Measurements from ENCODE around the gene TBX3.

Gene TBX3

DNA sequence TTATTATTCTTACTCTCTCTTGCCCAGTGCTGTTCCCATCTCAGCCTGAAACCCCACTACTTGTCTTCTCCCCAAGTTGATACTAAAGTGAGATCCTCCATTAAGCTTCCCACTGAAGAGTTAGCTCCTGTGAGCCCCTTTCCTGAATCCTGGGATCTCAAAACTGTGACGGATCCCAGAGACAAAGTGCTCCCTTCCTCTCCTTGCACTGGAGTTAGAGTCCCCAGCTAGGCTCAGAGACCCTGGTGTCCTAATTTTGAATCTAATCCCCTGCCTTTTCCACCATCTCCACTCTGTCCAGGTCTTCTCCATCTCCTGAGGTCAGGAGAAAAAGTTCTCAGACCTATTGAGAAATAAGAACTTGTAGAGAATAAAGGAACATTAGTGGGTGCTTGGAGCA is 17.6 kb upstream of the TBX3 start:
- no peak overlapping the region for H3K4me3 Mint-ChIP-seq
- no peaks in the 10 kb centered on the region for H3K4me1 Mint-ChIP-seq (ENCODE audit: low read depth)
- no peaks in the 10 kb centered on the region for H3K36me3 Mint-ChIP-seq (ENCODE audit: low read depth)
- H3K9me3 Mint-ChIP-seq, result no peaks in the 10 kb centered on the region
- H3K27me3 Mint-ChIP-seq (ENCODE audit: low read depth), result peaks cover 64% of the 10 kb centered on the region
- no peak overlapping the region for H3K27ac Mint-ChIP-seq

DNA sequence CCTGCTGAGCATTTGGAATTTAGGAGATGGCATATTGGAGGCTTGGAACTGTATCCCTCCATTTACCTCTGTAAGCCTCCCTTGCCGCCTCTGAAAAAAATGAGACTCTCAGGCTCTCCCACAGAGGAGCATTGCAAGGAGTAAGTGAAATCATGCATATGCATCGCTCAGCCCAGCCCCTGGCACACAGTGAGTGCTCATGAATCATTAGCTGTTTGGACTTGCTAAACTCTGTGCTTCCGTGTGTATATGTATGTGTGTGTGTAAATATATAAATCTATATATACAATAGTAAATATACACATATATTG is 17.1 kb upstream of the TBX3 start:
- H3K4me1 Mint-ChIP-seq (ENCODE audit: low read depth), result no peaks in the 10 kb centered on the region
- no peaks in the 10 kb centered on the region for H3K9me3 Mint-ChIP-seq
- H3K4me3 Mint-ChIP-seq, result no peak overlapping the region
- H3K27me3 Mint-ChIP-seq (ENCODE audit: low read depth), result peaks cover 68% of the 10 kb centered on the region
- H3K36me3 Mint-ChIP-seq (ENCODE audit: low read depth), result no peaks in the 10 kb centered on the region
- H3K27ac Mint-ChIP-seq, result no peak overlapping the region

DNA sequence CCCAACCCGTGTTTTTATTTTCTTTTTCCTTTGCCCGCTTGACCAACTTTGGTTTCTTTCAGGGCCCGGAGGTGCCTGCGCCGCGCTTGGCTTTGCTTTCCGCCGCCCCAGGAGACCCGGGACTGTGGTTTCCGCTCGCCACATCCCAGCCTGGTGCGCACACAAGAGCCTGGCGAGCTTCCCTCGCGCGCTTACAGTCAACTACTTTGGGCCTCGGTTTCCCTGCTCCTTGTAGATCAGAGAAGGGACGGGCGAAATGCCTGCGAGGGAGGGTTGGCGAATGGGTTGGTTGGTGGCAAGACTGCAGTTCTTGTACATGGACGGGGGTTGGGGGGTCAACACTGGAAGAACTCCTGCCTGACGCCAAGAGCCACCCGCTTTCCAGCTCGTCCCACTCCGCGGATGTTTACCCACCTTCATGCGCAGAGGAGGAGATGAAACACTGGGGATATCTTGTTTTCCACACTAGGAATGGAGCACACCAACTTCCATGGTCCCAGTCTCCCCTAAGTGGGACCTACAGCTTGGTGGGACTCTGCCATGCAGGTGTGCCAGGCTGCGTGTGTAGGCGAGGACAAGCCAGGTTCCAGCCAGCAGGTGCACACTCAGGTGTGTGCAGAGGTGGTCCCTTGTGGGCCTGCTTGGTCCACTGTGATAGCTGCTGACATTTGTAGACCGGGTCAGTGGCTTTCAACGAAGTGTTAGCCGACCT is 16.6 kb upstream of the TBX3 start:
- Mint-ChIP-seq H3K4me1 (ENCODE audit: low read depth) (no peaks in the 10 kb centered on the region), H3K27me3 (ENCODE audit: low read depth) (peaks cover 74% of the 10 kb centered on the region), H3K27ac (no peak overlapping the region), H3K4me3 (no peak overlapping the region), H3K36me3 (ENCODE audit: low read depth) (no peaks in the 10 kb centered on the region), H3K9me3 (no peaks in the 10 kb centered on the region)

DNA sequence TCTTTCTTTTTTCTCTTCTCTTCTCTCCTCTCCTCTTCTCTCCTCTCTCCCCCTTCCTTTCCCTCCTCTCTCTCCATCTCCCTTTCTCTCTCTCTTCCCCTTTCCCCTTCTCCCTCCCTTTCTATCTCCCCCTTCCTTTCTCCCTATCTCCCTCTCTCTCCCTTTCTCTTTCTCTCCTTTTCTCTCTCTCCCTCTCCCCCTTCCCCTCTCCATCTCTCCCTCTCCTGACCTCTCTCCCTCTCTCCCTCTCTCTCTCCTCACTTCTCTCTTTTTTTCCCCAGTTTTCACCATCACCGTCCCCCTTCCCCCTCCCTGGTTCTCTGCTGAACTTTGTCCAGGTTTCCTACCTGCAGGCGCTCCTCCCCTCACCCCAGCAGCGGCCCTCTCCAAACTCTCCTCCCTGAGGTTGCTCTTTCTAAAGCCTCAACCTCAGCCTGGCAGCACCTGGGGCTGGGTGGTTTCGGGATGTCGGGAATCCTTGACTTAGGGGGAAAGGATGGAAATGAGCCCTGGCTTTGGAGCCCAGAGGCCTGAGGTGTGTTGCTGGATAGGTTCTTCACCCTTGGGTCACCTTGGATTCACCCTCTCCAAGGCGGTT is 14.7 kb upstream of the TBX3 start:
- Mint-ChIP-seq H3K36me3 (ENCODE audit: low read depth) (no peaks in the 10 kb centered on the region), H3K4me1 (ENCODE audit: low read depth) (no peaks in the 10 kb centered on the region), H3K27me3 (ENCODE audit: low read depth) (peaks cover 92% of the 10 kb centered on the region), H3K4me3 (no peak overlapping the region), H3K27ac (no peak overlapping the region), H3K9me3 (no peaks in the 10 kb centered on the region)

DNA sequence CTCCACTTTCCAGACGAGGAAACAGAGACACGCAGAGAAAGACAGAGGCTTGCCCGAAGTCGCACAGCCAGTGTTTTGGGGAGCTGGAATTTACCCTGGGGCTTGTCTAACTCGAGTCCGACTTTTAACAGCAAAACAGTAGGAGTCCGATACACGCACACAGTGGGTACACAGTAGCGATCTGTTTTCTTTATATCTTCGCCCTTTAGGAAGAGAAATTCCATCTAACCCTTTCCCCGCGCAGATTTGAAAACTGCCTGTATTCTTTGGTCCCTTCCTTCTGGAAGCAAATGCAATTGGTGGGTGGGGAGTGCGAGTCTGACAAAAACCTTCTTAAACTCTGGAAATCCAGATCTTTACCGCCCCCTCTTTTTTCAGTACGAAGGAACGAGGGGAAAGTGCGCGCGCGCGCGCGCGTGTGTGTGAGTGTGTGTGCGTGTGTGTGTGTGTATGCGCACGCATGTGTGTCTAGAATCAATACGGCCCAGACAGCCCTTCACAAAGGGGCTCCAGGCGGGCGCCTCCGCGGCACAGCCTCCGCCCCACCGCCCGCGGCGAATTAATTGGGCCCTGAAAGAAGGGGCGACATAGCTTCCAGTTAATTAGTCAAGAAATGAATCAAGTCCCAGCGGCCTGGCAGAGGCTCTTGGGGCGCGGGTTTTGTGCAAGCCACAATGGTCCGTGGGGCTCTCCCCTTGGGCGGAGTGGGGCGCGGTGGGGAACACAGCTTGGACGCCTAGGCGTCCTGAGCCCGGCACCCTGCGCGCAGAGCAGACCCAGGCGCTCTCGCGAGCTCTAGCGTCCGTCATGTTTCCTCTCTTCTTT is 14.0 kb upstream of the TBX3 start:
- H3K27ac Mint-ChIP-seq, result no peak overlapping the region
- H3K27me3 Mint-ChIP-seq (ENCODE audit: low read depth), result peaks cover 100% of the 10 kb centered on the region
- no peak overlapping the region for H3K4me3 Mint-ChIP-seq
- no peaks in the 10 kb centered on the region for H3K36me3 Mint-ChIP-seq (ENCODE audit: low read depth)
- H3K9me3 Mint-ChIP-seq, result no peaks in the 10 kb centered on the region
- H3K4me1 Mint-ChIP-seq (ENCODE audit: low read depth), result no peaks in the 10 kb centered on the region

DNA sequence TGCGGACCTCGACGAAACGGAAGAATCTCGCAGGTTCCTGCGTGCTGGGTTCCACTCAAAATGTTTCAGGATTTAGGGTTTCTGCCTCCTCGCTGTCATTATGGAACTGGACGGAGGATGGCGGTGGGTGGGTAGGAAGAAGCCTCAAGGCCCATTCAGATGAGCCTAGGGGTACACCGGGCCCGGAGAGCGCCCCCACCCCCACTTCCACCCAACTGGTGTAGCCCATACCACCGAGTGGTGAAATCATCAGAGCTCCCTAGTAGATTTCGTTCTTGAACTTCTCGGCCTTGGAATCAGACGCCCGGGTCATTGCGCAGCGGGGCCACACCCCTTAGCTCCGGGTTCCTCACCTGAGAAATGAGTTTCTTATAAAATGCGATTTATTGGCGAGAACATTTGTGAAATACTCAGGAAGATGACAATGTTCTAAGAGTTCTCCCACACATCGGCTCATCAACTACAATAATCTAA is 13.3 kb upstream of the TBX3 start:
- H3K9me3 Mint-ChIP-seq, result no peaks in the 10 kb centered on the region
- no peak overlapping the region for H3K4me3 Mint-ChIP-seq
- peaks cover 99% of the 10 kb centered on the region for H3K27me3 Mint-ChIP-seq (ENCODE audit: low read depth)
- no peaks in the 10 kb centered on the region for H3K4me1 Mint-ChIP-seq (ENCODE audit: low read depth)
- no peak overlapping the region for H3K27ac Mint-ChIP-seq
- no peaks in the 10 kb centered on the region for H3K36me3 Mint-ChIP-seq (ENCODE audit: low read depth)

DNA sequence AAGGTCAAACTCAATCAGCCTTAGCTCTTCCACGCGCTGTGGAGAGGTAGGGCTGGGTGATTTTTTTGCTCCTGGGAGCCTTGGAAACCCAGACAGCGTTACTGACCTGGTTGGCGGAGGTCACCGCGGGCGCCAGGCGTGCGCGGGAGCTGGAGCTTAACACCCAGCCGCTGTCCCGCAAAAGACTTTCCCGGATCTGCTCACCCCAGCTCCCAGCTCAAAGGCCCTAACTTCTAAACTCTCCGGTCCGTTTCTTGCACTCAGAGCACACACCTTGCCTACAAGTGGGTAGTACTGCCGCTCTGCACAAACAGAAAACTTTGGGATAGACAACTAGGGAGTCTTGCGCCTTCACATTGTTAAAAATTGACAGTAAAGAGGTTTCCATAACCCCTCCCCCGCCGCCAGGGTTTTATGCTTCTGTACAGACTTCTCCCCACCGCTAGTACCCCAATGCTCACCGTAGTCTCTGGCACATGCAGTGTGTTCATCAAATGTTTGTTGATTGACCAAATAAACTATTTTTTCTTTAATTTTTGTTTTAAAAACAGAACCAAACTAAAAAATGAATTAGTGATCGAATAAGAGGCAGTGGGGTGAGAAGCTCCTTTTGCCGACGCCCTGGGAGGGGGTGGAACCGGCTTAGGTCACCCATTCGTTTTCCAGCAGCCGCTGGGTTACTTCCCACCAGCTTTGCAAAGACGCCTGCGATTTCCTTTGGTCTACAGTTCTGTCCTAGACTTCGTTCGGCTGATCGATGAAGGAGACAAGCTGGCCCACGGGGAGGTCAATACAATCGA is 12.7 kb upstream of the TBX3 start:
- H3K27me3 Mint-ChIP-seq (ENCODE audit: low read depth), result peaks cover 97% of the 10 kb centered on the region
- no peaks in the 10 kb centered on the region for H3K9me3 Mint-ChIP-seq
- no peaks in the 10 kb centered on the region for H3K4me1 Mint-ChIP-seq (ENCODE audit: low read depth)
- no peak overlapping the region for H3K4me3 Mint-ChIP-seq
- no peak overlapping the region for H3K27ac Mint-ChIP-seq
- no peaks in the 10 kb centered on the region for H3K36me3 Mint-ChIP-seq (ENCODE audit: low read depth)

DNA sequence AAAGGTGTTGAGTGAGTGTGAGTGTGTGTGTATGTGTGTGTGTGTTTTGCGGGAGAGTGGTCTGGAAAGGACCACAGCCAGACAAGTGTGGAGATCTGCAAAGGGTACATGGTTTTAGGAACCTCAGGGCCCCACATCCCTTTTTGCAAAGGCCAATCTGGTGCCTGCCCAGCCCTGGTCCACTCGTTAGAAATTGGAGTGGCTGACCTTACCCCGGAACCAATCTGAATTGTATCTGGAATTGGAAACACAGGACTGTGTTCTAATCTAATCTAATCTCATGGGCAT is 11.3 kb upstream of the TBX3 start:
- peaks cover 97% of the 10 kb centered on the region for H3K27me3 Mint-ChIP-seq (ENCODE audit: low read depth)
- H3K27ac Mint-ChIP-seq, result no peak overlapping the region
- no peaks in the 10 kb centered on the region for H3K4me1 Mint-ChIP-seq (ENCODE audit: low read depth)
- H3K36me3 Mint-ChIP-seq (ENCODE audit: low read depth), result no peaks in the 10 kb centered on the region
- no peaks in the 10 kb centered on the region for H3K9me3 Mint-ChIP-seq
- no peak overlapping the region for H3K4me3 Mint-ChIP-seq

DNA sequence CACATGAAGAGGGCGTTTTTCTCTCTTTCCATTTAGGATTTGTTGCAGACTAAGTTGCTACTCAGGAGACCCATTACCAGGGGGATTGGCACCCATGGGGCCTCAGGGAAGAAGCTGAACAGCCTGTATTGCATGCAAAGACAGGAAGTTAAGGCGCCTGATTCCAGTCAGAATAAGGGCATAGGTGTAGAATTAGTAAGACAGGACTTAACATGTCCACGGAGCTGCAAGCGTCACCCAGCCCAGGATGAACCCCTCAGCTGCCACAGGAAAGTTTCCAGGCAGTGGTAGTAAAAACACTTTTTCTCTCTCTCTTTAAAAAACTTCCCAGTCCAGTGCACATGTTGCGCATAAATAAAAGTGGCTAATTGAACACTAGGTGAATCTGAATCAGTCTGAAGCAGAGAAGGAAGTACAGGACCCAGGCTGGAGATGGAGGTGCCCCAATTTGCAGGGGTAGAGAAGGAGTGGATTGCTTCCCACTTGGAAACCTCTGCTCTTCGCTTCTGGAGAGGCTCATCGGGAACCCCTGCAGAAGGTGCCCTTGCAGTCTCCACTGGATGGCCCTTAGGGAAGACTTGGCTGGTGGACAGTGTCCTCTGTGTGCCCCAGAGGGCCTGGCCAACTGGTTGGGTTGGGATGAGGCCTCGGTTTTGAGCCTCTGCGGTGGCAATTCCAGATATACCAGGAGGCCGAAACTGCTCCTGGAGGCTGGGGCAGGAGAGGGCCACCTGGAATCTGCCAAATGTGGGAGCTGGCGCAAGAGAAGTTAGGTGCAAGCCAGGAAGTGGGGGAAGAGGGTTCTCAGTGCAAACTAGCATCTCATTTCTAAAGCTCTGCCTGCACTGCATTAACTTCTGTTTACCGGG is 10.7 kb upstream of the TBX3 start:
- H3K36me3 Mint-ChIP-seq (ENCODE audit: low read depth), result no peaks in the 10 kb centered on the region
- H3K9me3 Mint-ChIP-seq, result no peaks in the 10 kb centered on the region
- no peaks in the 10 kb centered on the region for H3K4me1 Mint-ChIP-seq (ENCODE audit: low read depth)
- no peak overlapping the region for H3K27ac Mint-ChIP-seq
- peaks cover 97% of the 10 kb centered on the region for H3K27me3 Mint-ChIP-seq (ENCODE audit: low read depth)
- no peak overlapping the region for H3K4me3 Mint-ChIP-seq

DNA sequence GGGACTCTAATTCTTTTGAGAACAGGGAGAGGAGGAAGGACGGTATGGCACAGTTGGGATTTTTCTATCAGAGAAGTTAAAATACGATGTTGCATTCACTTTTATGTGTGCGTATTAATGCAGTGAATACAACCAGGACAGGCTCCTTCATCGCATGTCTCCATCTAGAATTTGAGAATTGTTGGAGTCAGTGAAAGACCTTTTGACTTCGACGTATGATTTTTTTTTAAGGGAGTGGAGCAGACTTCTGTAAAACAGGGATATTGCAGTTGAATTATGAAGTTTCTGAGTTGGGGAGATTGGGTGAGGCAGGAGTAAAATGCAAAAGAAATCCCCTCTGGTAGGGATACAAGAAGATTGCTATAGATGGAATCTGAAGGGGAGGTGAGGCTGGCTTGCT is 9.6 kb upstream of the TBX3 start:
- no peaks in the 10 kb centered on the region for H3K36me3 Mint-ChIP-seq (ENCODE audit: low read depth)
- H3K4me3 Mint-ChIP-seq, result no peak overlapping the region
- no peaks in the 10 kb centered on the region for H3K9me3 Mint-ChIP-seq
- H3K27me3 Mint-ChIP-seq (ENCODE audit: low read depth), result peaks cover 97% of the 10 kb centered on the region
- no peaks in the 10 kb centered on the region for H3K4me1 Mint-ChIP-seq (ENCODE audit: low read depth)
- no peak overlapping the region for H3K27ac Mint-ChIP-seq

DNA sequence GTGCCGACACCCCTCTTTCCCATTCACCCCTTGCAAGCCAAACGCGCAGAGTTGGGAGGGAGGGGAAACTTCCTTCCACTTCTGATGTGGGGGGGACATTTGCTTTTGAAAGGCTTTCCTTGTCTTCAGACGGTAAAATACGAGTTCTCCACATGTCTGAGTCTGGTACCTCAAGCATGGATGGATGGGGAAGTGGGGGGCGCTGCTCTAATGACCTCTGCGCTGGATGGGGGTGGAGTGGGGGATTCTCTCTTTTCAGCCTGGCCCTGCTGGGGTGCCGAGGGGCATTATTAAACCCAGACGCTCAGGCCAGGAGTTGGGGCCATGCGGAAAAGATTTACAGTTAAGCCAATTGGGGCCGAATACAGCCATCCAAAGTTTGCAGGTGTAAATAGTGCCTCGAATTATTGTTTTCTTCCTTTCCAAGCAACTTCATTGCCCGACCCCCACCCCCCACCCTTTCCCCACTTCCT is 9.1 kb upstream of the TBX3 start:
- H3K27me3 Mint-ChIP-seq (ENCODE audit: low read depth), result peaks cover 97% of the 10 kb centered on the region
- no peaks in the 10 kb centered on the region for H3K36me3 Mint-ChIP-seq (ENCODE audit: low read depth)
- no peak overlapping the region for H3K4me3 Mint-ChIP-seq
- no peaks in the 10 kb centered on the region for H3K9me3 Mint-ChIP-seq
- H3K4me1 Mint-ChIP-seq (ENCODE audit: low read depth), result no peaks in the 10 kb centered on the region
- no peak overlapping the region for H3K27ac Mint-ChIP-seq

DNA sequence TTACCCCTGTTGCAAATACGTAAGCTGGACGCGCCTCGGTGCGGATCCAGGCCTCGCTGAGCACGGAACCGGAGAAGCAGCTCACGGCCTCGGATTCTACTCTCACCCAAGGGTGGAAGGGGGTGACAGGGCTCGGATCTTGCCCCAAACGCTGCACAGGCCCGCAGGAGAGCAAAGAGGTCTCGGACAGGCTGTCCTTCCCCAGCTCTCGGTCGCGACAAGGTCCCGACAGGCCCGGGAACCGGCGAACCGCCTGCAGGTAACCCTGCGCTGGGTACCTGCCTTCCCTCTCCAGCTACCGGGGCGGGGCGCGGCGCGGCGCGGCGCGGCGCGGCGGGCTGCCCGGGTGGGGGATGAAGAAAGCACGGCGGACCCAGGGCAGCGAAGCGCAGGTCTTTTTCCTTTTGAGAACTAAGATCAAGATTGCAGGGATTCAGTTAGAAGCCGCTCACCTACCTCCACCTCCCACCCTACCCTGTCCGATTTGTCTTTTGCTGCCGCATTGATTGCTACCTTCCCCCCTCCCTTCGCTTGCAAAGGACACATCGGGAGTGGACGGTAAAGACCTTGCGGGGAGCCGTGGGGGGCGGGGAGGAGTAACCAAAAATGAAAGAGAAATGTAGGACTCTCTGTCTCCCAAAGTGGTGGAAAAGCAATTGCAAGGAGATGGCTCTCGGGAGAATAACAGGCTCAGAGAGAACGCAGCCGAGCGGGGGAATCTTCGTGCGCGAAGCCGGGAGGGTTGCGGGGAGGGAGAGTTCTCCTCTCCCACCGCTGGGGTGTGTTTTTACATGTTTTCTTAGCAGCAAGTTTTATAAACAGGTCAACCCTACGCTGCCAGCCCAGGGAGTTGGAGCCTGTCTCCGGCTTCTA is 8.4 kb upstream of the TBX3 start:
- H3K27ac Mint-ChIP-seq, result no peak overlapping the region
- H3K27me3 Mint-ChIP-seq (ENCODE audit: low read depth), result peaks cover 95% of the 10 kb centered on the region
- H3K36me3 Mint-ChIP-seq (ENCODE audit: low read depth), result no peaks in the 10 kb centered on the region
- H3K4me1 Mint-ChIP-seq (ENCODE audit: low read depth), result no peaks in the 10 kb centered on the region
- H3K4me3 Mint-ChIP-seq, result no peak overlapping the region
- H3K9me3 Mint-ChIP-seq, result no peaks in the 10 kb centered on the region

DNA sequence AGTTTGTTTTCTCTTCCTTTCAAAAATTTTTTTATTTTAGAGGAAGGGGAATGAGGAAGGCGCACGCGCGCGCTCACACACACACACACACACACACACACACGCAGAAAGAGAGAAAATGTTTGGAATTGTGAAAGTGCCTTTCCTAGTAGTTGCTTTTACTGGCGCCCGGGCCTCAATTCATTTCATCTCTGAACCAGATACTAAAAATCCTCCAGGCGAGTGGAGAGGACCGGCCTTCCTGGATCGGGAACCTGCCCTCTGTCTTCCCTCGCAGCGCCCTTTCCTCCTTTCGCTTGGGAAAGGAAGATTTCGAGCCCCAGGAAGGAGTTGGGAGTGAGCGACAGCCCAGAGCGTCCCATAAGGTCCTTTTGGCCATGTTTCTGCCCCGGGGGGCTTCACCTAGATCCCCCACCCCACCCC is 7.8 kb upstream of the TBX3 start:
- H3K9me3 Mint-ChIP-seq, result no peaks in the 10 kb centered on the region
- no peak overlapping the region for H3K27ac Mint-ChIP-seq
- no peaks in the 10 kb centered on the region for H3K36me3 Mint-ChIP-seq (ENCODE audit: low read depth)
- no peak overlapping the region for H3K4me3 Mint-ChIP-seq
- peaks cover 95% of the 10 kb centered on the region for H3K27me3 Mint-ChIP-seq (ENCODE audit: low read depth)
- no peaks in the 10 kb centered on the region for H3K4me1 Mint-ChIP-seq (ENCODE audit: low read depth)
